Spinal cord (tissue), 10 donors: ENCODE data around the gene LRRC43. TPM values are rescaled to one million over a fixed set of nuclear protein-coding genes. Genes with fewer than 3 reads are reported as not detected.
A peak's percentile ranks its signal among the peaks of the same experiment; 100 is the strongest.

Experiments
- DNase-seq, 6 donors: peaks; one replicate each; pipeline versions ENCODE4 v3.0.0 to v3.0.0-alpha.2; 2013 to 2015; ENCODE audit warnings: low spot score in 6 of 6, low read depth in 4 of 6
- H3K27ac ChIP-seq: one replicate; pipeline ENCODE4 v1.5.1; 2013; ENCODE audit warnings: low read depth, low read length, control low read depth
- H3K27me3 ChIP-seq: one replicate; pipeline ENCODE4 v1.6.1; 2013; ENCODE audit warnings: low read length; ENCODE audit not compliant: control insufficient read depth, insufficient read depth
- H3K36me3 ChIP-seq: one replicate; pipeline ENCODE4 v1.6.1; 2013; ENCODE audit warnings: low read length; ENCODE audit not compliant: control insufficient read depth, insufficient read depth
- H3K4me1 ChIP-seq: one replicate; pipeline ENCODE4 v1.6.1; 2013; ENCODE audit warnings: low read length; ENCODE audit not compliant: control insufficient read depth, insufficient read depth
- H3K4me3 ChIP-seq: one replicate; pipeline ENCODE4 v1.5.1; 2013; ENCODE audit warnings: low read depth, low read length, control low read depth
- H3K9me3 ChIP-seq: one replicate; pipeline ENCODE4 v1.6.1; 2013; ENCODE audit warnings: low read length; ENCODE audit not compliant: control insufficient read depth, insufficient read depth
- WGBS: methylation state at CpG from one replicate; pipeline ENCODE4 v1.1.5; 2013; ENCODE audit warnings: missing lambda C conversion rate; ENCODE audit not compliant: insufficient coverage; 5-methylcytosine and 5-hydroxymethylcytosine counted together
- polyA plus RNA-seq, 2 donors: library from polyadenylated mRNA; unstranded; fragments of 120-200 nt; gene quantifications; one replicate each; pipeline ENCODE4 v1.2.1, GENCODE V29; 2013; ENCODE audit not compliant: insufficient read length in 2 of 2
- total RNA-seq, 2 donors: library from RNA; depleted of rRNA in 1 of 2; stranded (reverse); fragments of 120-200 nt in 1 of 2; fragments of >200 nt in 1 of 2; gene quantifications; one replicate each; pipeline versions ENCODE4 v1.2.3 to v1.2.4, GENCODE V29; 2013 to 2014
- donor health status: healthy.

Gene LRRC43
- total and polyA plus RNA-seq, 4 donors: 4.6 to 8.9 (median 7.7) TPM

- WGBS: 70% methylated on average over 9 of the region's 12 CpGs
- H3K4me3 ChIP-seq: no peak overlapping the region
- DNase-seq: no peak
- H3K36me3 ChIP-seq: peaks cover 9% of the 10 kb centered on the region
- peaks cover 5% of the 10 kb centered on the region for H3K4me1 ChIP-seq
- peaks cover 3% of the 10 kb centered on the region for H3K27me3 ChIP-seq
- H3K27ac ChIP-seq: no peak overlapping the region
- H3K9me3 ChIP-seq: no peaks in the 10 kb centered on the region
Observed at GRCh38 chr12:122187466-122187865, 4.5 kb downstream of the LRRC43 start.

DNA sequence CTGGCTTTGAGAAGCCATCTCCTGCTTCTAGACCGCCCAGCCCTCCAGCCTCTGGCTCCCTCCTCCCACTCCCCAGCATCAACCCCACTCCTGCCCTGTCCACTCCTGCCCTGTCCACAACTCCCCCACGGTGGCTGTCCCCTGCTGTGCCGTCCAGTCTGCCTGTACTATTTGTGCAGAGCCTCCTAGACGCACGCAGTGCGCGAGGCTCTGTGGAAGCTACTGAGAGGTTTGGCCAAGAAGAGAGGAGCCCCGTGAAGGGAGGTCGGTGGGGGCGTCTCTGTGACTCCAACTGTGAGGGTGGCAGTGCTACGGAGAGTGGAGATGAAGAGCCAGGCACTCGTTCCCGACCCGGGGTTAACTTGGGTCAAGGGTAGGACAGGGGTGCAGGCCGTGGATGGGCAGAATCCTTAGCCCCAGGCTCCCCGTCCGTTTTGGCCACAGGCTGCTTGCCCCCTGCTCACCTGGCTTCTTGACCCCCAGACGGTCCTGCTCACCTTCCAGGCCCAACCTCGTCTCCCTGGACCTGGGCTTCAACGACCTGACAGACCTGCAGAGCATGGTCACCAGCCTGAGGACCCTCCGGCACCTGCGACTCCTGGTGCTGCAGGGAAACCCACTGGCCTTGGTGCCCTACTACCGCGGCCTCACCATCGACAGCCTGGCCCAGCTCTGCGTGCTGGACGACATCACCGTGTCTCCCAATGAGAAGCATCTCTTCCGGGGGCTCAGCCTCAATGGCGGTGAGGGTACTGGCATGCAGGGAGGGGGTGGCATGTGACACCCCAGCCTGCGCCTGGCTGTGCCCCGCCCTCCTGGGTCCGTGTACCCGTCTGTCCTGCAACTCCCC is 6.9 kb downstream of the LRRC43 start:
- no peaks in the 10 kb centered on the region for H3K9me3 ChIP-seq
- 88% methylated on average over 28 of the region's 34 CpGs for WGBS

GRCh38 chr12:122190842-122191668 is 8.1 kb downstream of the LRRC43 start:
- Histone ChIP-seq H3K27me3 (no peaks in the 10 kb centered on the region), H3K27ac (no peak overlapping the region), H3K4me1 (no peaks in the 10 kb centered on the region), H3K36me3 (peaks cover 7% of the 10 kb centered on the region), H3K4me3 (no peak overlapping the region), H3K9me3 (no peaks in the 10 kb centered on the region)
- 58% methylated on average over 7 of the region's 18 CpGs for WGBS
- DNase-seq: peak in 2 of 6 donors; percentile 21 to 24

More for the DNA sequence above, 6.9 kb downstream of the LRRC43 start:
- H3K4me1 ChIP-seq: no peaks in the 10 kb centered on the region
- H3K36me3 ChIP-seq: peaks cover 7% of the 10 kb centered on the region
- no peak for DNase-seq
- H3K27ac ChIP-seq: no peak overlapping the region
- no peak overlapping the region for H3K4me3 ChIP-seq
- H3K27me3 ChIP-seq: no peaks in the 10 kb centered on the region

GRCh38 chr12:122192441-122192840 is 9.5 kb downstream of the LRRC43 start:
- Histone ChIP-seq H3K36me3 (peaks cover 5% of the 10 kb centered on the region), H3K9me3 (no peaks in the 10 kb centered on the region), H3K27ac (no peak overlapping the region), H3K27me3 (no peaks in the 10 kb centered on the region), H3K4me3 (no peak overlapping the region), H3K4me1 (no peaks in the 10 kb centered on the region)
- DNase-seq: no peak
- WGBS: 84% methylated on average over 11 of the region's 11 CpGs

- H3K9me3 ChIP-seq: no peaks in the 10 kb centered on the region
- DNase-seq: no peak
- no peaks in the 10 kb centered on the region for H3K4me1 ChIP-seq
- no peaks in the 10 kb centered on the region for H3K27me3 ChIP-seq
- H3K36me3 ChIP-seq: peaks cover 3% of the 10 kb centered on the region
- no CpG with 5 or more reads among the region's 1 CpG for WGBS
- no peak overlapping the region for H3K27ac ChIP-seq
- no peak overlapping the region for H3K4me3 ChIP-seq
Observed at GRCh38 chr12:122194804-122195203, 11.9 kb downstream of the LRRC43 start.

DNA sequence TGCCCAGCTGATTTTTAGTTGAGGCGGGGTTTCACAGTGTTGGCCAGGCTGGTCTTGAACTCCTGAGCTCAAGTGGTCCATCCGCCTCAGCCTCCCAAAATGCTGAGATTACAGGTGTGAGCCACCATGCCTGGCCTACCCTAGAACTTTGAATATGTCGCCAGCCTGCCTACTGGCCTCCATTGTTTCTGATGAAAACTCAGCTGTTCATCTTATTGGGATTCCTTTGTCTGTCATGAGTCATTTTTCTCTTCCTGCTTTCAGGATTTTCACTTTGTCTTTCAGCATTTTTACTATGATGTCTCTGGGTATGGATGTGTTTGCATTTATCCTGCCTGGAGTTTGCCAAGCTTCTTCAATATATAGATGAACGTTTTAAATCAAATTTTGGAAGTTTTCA is 12.5 kb downstream of the LRRC43 start:
- H3K27me3 ChIP-seq: peaks cover under 1% of the 10 kb centered on the region
- H3K36me3 ChIP-seq: peaks cover 2% of the 10 kb centered on the region
- no peak for DNase-seq
- WGBS: 88% methylated on average over 4 of the region's 4 CpGs
- H3K9me3 ChIP-seq: no peaks in the 10 kb centered on the region
- no peaks in the 10 kb centered on the region for H3K4me1 ChIP-seq
- H3K27ac ChIP-seq: no peak overlapping the region
- no peak overlapping the region for H3K4me3 ChIP-seq

- H3K27ac ChIP-seq: no peak overlapping the region
- DNase-seq: no peak
- no peaks in the 10 kb centered on the region for H3K4me1 ChIP-seq
- H3K36me3 ChIP-seq: peaks cover 8% of the 10 kb centered on the region
- H3K27me3 ChIP-seq: peaks cover 9% of the 10 kb centered on the region
- H3K9me3 ChIP-seq: no peaks in the 10 kb centered on the region
- no CpG with 5 or more reads among the region's 1 CpG for WGBS
- no peak overlapping the region for H3K4me3 ChIP-seq
Observed at GRCh38 chr12:122197612-122197966, 14.7 kb downstream of the LRRC43 start.

DNA sequence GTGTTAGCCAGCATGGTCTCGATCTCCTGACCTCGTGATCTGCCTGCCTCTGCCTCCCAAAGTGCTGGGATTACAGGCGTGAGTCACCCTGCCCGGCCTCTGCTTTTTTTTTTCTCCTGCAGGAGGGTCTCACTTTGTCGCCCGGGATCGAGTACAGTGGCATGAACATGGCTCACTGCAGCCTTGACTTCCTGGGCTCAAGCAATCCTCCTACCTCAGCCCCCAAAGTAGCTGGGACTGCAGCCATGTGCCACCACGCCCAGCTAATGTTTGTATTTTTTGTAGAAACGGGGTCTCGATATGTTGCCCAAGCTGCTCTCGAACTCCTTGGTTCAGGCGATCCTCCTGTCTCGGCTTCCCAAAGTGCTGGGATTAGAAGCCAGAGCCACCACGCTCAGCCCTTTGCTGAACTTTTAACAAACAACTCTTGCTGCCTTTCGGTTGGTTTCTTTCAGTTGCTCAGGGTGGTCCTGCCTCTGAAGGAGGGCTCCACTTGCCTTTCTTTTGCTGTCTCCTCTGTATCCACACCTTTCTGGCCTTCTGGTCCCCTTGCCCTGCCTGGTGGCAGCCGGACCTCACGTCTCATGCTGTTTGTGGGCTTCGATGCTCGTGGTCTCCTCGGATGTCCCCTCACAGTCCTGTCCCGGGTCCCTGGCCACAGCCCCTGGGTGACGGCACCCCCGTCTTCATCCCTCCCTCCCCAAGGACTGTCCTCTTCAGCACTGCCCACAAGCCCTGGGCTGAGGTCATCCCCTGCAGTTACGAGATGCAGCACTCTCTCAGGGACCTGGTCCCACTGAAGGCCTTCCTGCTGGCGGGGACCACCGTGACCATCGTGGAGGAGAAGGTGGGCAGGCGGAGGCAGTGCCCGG is 16.8 kb downstream of the LRRC43 start:
- Histone ChIP-seq H3K36me3 (peaks cover 9% of the 10 kb centered on the region), H3K27me3 (peaks cover 24% of the 10 kb centered on the region), H3K9me3 (no peaks in the 10 kb centered on the region), H3K27ac (no peak overlapping the region), H3K4me3 (no peak overlapping the region), H3K4me1 (peaks cover 11% of the 10 kb centered on the region)
- DNase-seq: no peak
- 88% methylated on average over 25 of the region's 29 CpGs for WGBS

DNA sequence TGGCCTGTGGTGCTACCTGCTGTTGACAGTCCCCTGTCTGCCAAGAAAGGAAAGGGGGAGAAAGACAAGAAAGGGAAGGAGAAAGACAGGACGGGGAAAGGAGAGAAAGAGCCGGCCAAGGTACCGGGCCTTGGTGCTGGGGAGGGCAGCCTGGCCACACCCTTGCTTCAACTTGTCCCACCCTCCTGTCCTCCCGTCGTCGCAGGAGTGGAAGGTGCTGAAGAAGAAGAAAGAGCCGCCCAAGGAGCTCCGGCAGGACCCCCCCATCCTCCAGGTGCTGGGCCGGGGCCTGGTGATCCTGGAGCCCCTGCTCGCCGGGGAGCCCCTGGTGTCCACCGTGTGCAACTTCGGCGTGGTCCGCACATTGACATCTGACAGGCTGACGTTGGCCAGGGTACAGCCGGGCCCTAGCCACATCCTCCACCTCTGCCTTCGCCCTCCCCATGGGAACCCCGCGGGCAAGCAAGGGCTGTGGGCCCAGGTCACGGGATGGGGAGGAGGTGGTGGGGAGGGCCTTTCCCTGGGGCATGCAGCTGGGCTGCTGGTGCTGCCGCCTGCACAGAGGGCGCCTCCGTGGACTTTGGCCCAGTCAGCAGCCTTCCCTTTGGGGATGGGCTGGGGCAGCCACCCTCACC is 17.7 kb downstream of the LRRC43 start:
- Histone ChIP-seq H3K36me3 (peaks cover 11% of the 10 kb centered on the region), H3K4me3 (no peak overlapping the region), H3K4me1 (peaks cover 19% of the 10 kb centered on the region), H3K9me3 (no peaks in the 10 kb centered on the region), H3K27me3 (peaks cover 33% of the 10 kb centered on the region), H3K27ac (no peak overlapping the region)
- DNase-seq: no peak
- WGBS: 59% methylated on average over 17 of the region's 24 CpGs
